GM12878 (cell line): ENCODE data around the gene DDX20.

ENCODE experiments used
- CTCF ChIP-seq, 3 experiments: IDR thresholded peaks in 2 of 3; conservative IDR thresholded peaks in 1 of 3; 2 replicates each; pipeline ENCODE4 v1.5.1; 2011; ENCODE audit warnings: low read depth in 3 of 3, low read length in 3 of 3, mild to moderate bottlenecking in 3 of 3, control low read depth in 2 of 3, moderate library complexity in 2 of 3, inconsistent platforms in 1 of 3, mixed read lengths in 1 of 3; ENCODE audit not compliant: control insufficient read depth in 2 of 3, insufficient read depth in 1 of 3; ENCODE audit errors: extremely low read depth in 1 of 3
- E4F1 ChIP-seq: fragments of 450-650 bp; IDR thresholded peaks from 2 replicates; pipeline ENCODE4 v1.6.1; 2018; ENCODE audit warnings: borderline replicate concordance, mild to moderate bottlenecking; ENCODE audit not compliant: partially characterized antibody
- EZH2 ChIP-seq: IDR thresholded peaks from 2 replicates; pipeline ENCODE4 v1.6.1; 2012; ENCODE audit warnings: low read depth, mild to moderate bottlenecking, control low read depth, inconsistent platforms, low read length, borderline replicate concordance; ENCODE audit not compliant: control insufficient read depth
- RB1 ChIP-seq: fragments of 450-650 bp; formaldehyde crosslinking; IDR thresholded peaks from 2 replicates; pipeline ENCODE4 v1.6.1; 2017; ENCODE audit warnings: mild to moderate bottlenecking, borderline replicate concordance
- WRNIP1 ChIP-seq: IDR thresholded peaks from 2 replicates; pipeline ENCODE4 v1.6.1; 2011; ENCODE audit warnings: low read depth, low read length, improper control_type of control experiment, borderline replicate concordance
- ZBTB4 ChIP-seq: fragments of 450-650 bp; formaldehyde crosslinking; IDR thresholded peaks from 2 replicates; pipeline ENCODE4 v1.4.0; 2022; ENCODE audit warnings: mild to moderate bottlenecking, moderate library complexity

GRCh38 chr1:111706921-111707320 is 48.8 kb upstream of the DDX20 start:
- TF ChIP-seq WRNIP1 (no peak), E4F1 (no peak), RB1 (no peak), ZBTB4 (CRISPR knock-in tag) (no peak), EZH2 (no peak), CTCF (IDR thresholded peaks at IDR 0.05 in 2 of 3, conservative IDR thresholded peaks at IDR 0.05 in 1 of 3; ENCODE audit: control insufficient read depth in 2 of 3, extremely low read depth in 1 of 3, insufficient read depth in 1 of 3, low read depth in 3 of 3, low read length in 3 of 3) (no peak)
